GM12878 (cell line): ENCODE data around the gene COMMD10. TPM values are rescaled to one million over a fixed set of nuclear protein-coding genes. Genes with fewer than 3 reads are reported as not detected.

ENCODE experiments used
- ATAC-seq: fragments of 200-7000 bp; cut with Tn5 transposase; 3 replicates; pipeline ENCODE4 v1.9.1; 2020; ENCODE audit warnings: mild to moderate bottlenecking, moderate library complexity
- BruUV-seq: library from RNA; stranded (reverse); fragments of 400-500 nt; replicated peaks from 2 replicates; lab custom pipeline; 2021; lab: Mats Ljungman, UMichigan
- CTCF ChIA-PET: fragments of 300-600 bp; sonication (Branson Sonifier 250); formaldehyde crosslinking; extraction: SDS; loops from one replicate; lab custom pipeline; 2021; ENCODE audit warnings: inconsistent platforms; lab: Yijun Ruan, JAX
- POLR2A ChIA-PET: fragments of 350-600 bp; formaldehyde crosslinking; extraction: SDS; loops from one replicate; lab custom pipeline; 2021; ENCODE audit warnings: inconsistent platforms; lab: Charles Lee
- RAD21 ChIA-PET: fragments of 300-600 bp; sonication (Branson Sonifier 250); formaldehyde crosslinking; loops from one replicate; lab custom pipeline; 2023; ENCODE audit warnings: antibody characterized with exemption; ENCODE audit not compliant: unreplicated experiment; lab: Charles Lee
- SMC1A ChIA-PET: fragments of 300-600 bp; sonication (Branson Sonifier 250); formaldehyde crosslinking; loops from one replicate; lab custom pipeline; 2023; ENCODE audit not compliant: unreplicated experiment, uncharacterized antibody; lab: Charles Lee
- DNase-seq: peaks from one replicate; pipeline ENCODE4 v3.0.0-alpha.2; 2011; ENCODE audit warnings: low read depth, low spot score
- FAIRE-seq: peaks from 3 replicates; lab custom pipeline; 2011; peaks lifted over from hg19 to GRCh38; lab: Jason Lieb, UNC
- H2AFZ ChIP-seq: 2 replicates; pipeline ENCODE4 v1.6.0; 2011; ENCODE audit warnings: low read depth, low read length, control low read depth; ENCODE audit not compliant: control insufficient read depth
- H3K27ac ChIP-seq: 2 replicates; pipeline ENCODE4 v1.5.1; 2011; ENCODE audit warnings: control low read depth; ENCODE audit not compliant: control insufficient read depth, insufficient read depth
- H3K27me3 ChIP-seq, 2 experiments: replicated peaks in 1 of 2; 2 replicates each; pipeline versions ENCODE4 v1.6.0 to v1.6.1; 2011; ENCODE audit warnings: low read length in 1 of 2; ENCODE audit not compliant: control insufficient read depth in 2 of 2, insufficient read depth in 2 of 2
- H3K36me3 ChIP-seq, 2 experiments: 2 replicates each; pipeline ENCODE4 v1.5.1; 2011; ENCODE audit warnings: low read length in 1 of 2; ENCODE audit not compliant: control insufficient read depth in 2 of 2, insufficient read depth in 2 of 2
- H3K4me1 ChIP-seq: 2 replicates; pipeline ENCODE4 v1.6.1; 2011; ENCODE audit warnings: mild to moderate bottlenecking, low read length, moderate library complexity, mixed read lengths; ENCODE audit not compliant: control insufficient read depth, insufficient read depth
- H3K4me2 ChIP-seq: 2 replicates; pipeline ENCODE4 v1.6.0; 2011; ENCODE audit warnings: control low read depth; ENCODE audit not compliant: control insufficient read depth, insufficient read depth
- H3K4me3 ChIP-seq: fragments of 200-600 bp; sonication (generic); 2 replicates; pipeline ENCODE4 v1.5.1; 2016
- H3K79me2 ChIP-seq: 2 replicates; pipeline ENCODE4 v1.6.0; 2011; ENCODE audit warnings: low read length; ENCODE audit not compliant: control insufficient read depth, insufficient read depth
- H3K9ac ChIP-seq: 2 replicates; pipeline ENCODE4 v1.8.0; 2011; ENCODE audit warnings: low read length, control low read depth, mixed read lengths; ENCODE audit not compliant: control insufficient read depth, insufficient read depth
- H3K9me3 ChIP-seq: replicated peaks from 3 replicates; pipeline ENCODE4 v1.5.1; 2011; ENCODE audit warnings: mild to moderate bottlenecking, low read length; ENCODE audit not compliant: control insufficient read depth, insufficient read depth
- H4K20me1 ChIP-seq: 2 replicates; pipeline ENCODE4 v1.6.0; 2011; ENCODE audit not compliant: control insufficient read depth, insufficient read depth
- CBFB ChIP-seq: IDR thresholded peaks from 2 replicates; pipeline ENCODE4 v1.6.1; 2016; ENCODE audit warnings: antibody characterized with exemption, low read depth
- CHD2 ChIP-seq: IDR thresholded peaks from 2 replicates; pipeline ENCODE4 v1.6.1; 2011; ENCODE audit warnings: low read depth, low read length, improper control_type of control experiment, borderline replicate concordance
- EED ChIP-seq: sonication (generic); IDR thresholded peaks from 2 replicates; pipeline ENCODE4 v1.6.1; 2016; ENCODE audit warnings: antibody characterized with exemption, low read depth
- FOXM1 ChIP-seq: IDR thresholded peaks from 2 replicates; pipeline ENCODE4 v1.6.1; 2012; ENCODE audit warnings: low read depth, mild to moderate bottlenecking, inconsistent platforms, low read length, moderate library complexity
- HCFC1 ChIP-seq: fragments of 150-350 bp; IDR thresholded peaks from 2 replicates; pipeline ENCODE4 v1.6.1; 2014; ENCODE audit warnings: low read length
- IRF4 ChIP-seq: IDR thresholded peaks from 2 replicates; pipeline ENCODE4 v1.6.1; 2011; ENCODE audit warnings: low read depth, low read length
- JUNB ChIP-seq: IDR thresholded peaks from 2 replicates; pipeline ENCODE4 v1.6.1; 2016; ENCODE audit warnings: antibody characterized with exemption, mild to moderate bottlenecking
- KLF5 ChIP-seq: fragments of 450-650 bp; IDR thresholded peaks from 2 replicates; pipeline ENCODE4 v1.6.1; 2014; ENCODE audit warnings: mild to moderate bottlenecking; ENCODE audit not compliant: partially characterized antibody
- NRF1 ChIP-seq: conservative IDR thresholded peaks from 2 replicates; pipeline ENCODE4 v1.6.1; 2011; ENCODE audit warnings: mild to moderate bottlenecking, low read depth, low read length, improper control_type of control experiment
- RAD51 ChIP-seq: fragments of 450-650 bp; IDR thresholded peaks from 2 replicates; pipeline ENCODE4 v1.6.1; 2016; ENCODE audit warnings: moderate library complexity, mild to moderate bottlenecking, inconsistent platforms
- SMAD5 ChIP-seq: IDR thresholded peaks from 2 replicates; pipeline ENCODE4 v1.6.1; 2016; ENCODE audit warnings: antibody characterized with exemption, low read depth
- SMARCA5 ChIP-seq: fragments of 450-650 bp; IDR thresholded peaks from 2 replicates; pipeline ENCODE4 v1.6.1; 2017; ENCODE audit warnings: mild to moderate bottlenecking
- STAT3 ChIP-seq: IDR thresholded peaks from 2 replicates; pipeline ENCODE4 v1.6.1; 2011; ENCODE audit warnings: low read depth, low read length, improper control_type of control experiment
- WGBS: methylation state at CpG from one replicate; pipeline ENCODE4 v1.1.6; 2016; ENCODE audit warnings: low lambda C conversion rate; ENCODE audit not compliant: insufficient replicate concordance, insufficient coverage; ENCODE audit errors: missing lambda C conversion rate; 5-methylcytosine and 5-hydroxymethylcytosine counted together
- in situ Hi-C: fragments of 300-500 bp; cut with MboI; formaldehyde crosslinking; loops from 9 replicates; pipeline ENCODE4 v1.14.3; 2018; ENCODE audit warnings: mixed read lengths
- intact Hi-C: fragments of 100-400 bp; cut with micrococcal nuclease; formaldehyde crosslinking; loops from one replicate; pipeline ENCODE4 v1.14.2; 2022; ENCODE audit not compliant: unreplicated experiment
- polyA plus RNA-seq, 11 experiments: library from polyadenylated mRNA; depleted of rRNA in 4 of 11; unstranded in 6 of 11; stranded (reverse) in 5 of 11; fragments of >200 nt; fragmentation: Nextera tagmentation in 4 of 11; fragmentation: Illumina TruSeq in 1 of 11; extraction: Ambion mirVana in 4 of 11; extraction: Trizol in 1 of 11; gene quantifications; 1 replicate in 1 of 11; 2 replicates in 10 of 11; pipeline versions ENCODE4 v1.2.1 to v1.2.3, GENCODE V29; 2011 to 2016; ENCODE audit warnings: inconsistent platforms in 2 of 11, missing spikeins in 2 of 11, low read depth in 1 of 11
- total RNA-seq, 4 experiments: library from RNA; depleted of rRNA in 3 of 4; stranded (reverse); fragments of >200 nt in 3 of 4; fragmentation: Illumina TruSeq in 1 of 4; extraction: Trizol in 1 of 4; gene quantifications; 2 replicates each; pipeline versions ENCODE4 v1.2.1 to v1.2.3, GENCODE V29; 2013 to 2021
- TF ChIP-seq, protein P1 (sequence below): fragments of 450-650 bp; IDR thresholded peaks from 2 replicates; pipeline ENCODE4 v1.6.1; 2017; ENCODE audit warnings: antibody characterized with exemption, mild to moderate bottlenecking, moderate library complexity
- TF ChIP-seq, protein P2 (sequence below), 3 experiments: IDR thresholded peaks in 2 of 3; conservative IDR thresholded peaks in 1 of 3; 2 replicates each; pipeline ENCODE4 v1.5.1; 2011; ENCODE audit warnings: low read depth in 3 of 3, low read length in 3 of 3, mild to moderate bottlenecking in 3 of 3, control low read depth in 2 of 3, moderate library complexity in 2 of 3, inconsistent platforms in 1 of 3, mixed read lengths in 1 of 3; ENCODE audit not compliant: control insufficient read depth in 2 of 3, insufficient read depth in 1 of 3; ENCODE audit errors: extremely low read depth in 1 of 3
- TF ChIP-seq, protein P3 (sequence below): fragments of 450-650 bp; IDR thresholded peaks from 2 replicates; pipeline ENCODE4 v1.6.1; 2018; ENCODE audit warnings: borderline replicate concordance, mild to moderate bottlenecking; ENCODE audit not compliant: partially characterized antibody

The COMMD10 gene
- total and polyA plus RNA-seq, 10 of the 15 experiments (the other 5 are each of a cell fraction or from before 2014, with no cell fraction given) = 19.6 to 98.7 (median 28.0) TPM

DNA sequence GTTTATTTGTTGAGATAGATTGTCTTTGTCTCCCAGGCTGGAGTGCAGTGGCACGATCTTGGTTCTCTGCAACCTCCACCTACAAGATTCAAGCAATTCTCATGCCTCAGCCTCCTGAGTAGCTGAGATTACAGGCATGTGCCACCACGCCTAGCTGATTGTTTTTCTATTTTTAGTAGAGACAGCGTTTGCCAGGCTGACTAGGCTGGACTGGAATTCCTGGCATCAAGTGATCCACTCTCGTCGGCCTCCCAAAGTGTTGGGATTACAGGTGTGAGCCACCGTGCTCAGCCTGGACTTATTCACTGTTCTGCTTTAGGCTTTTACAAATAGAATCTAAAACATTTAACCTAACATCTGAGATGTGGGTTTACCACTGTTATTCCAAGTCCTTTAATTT is 91.3 kb downstream of the COMMD10 start (continued):
- TF ChIP-seq, protein P1, sequence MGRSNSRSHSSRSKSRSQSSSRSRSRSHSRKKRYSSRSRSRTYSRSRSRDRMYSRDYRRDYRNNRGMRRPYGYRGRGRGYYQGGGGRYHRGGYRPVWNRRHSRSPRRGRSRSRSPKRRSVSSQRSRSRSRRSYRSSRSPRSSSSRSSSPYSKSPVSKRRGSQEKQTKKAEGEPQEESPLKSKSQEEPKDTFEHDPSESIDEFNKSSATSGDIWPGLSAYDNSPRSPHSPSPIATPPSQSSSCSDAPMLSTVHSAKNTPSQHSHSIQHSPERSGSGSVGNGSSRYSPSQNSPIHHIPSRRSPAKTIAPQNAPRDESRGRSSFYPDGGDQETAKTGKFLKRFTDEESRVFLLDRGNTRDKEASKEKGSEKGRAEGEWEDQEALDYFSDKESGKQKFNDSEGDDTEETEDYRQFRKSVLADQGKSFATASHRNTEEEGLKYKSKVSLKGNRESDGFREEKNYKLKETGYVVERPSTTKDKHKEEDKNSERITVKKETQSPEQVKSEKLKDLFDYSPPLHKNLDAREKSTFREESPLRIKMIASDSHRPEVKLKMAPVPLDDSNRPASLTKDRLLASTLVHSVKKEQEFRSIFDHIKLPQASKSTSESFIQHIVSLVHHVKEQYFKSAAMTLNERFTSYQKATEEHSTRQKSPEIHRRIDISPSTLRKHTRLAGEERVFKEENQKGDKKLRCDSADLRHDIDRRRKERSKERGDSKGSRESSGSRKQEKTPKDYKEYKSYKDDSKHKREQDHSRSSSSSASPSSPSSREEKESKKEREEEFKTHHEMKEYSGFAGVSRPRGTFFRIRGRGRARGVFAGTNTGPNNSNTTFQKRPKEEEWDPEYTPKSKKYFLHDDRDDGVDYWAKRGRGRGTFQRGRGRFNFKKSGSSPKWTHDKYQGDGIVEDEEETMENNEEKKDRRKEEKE = no peak
- TF ChIP-seq CHD2 = no peak
- TF ChIP-seq, protein P2, sequence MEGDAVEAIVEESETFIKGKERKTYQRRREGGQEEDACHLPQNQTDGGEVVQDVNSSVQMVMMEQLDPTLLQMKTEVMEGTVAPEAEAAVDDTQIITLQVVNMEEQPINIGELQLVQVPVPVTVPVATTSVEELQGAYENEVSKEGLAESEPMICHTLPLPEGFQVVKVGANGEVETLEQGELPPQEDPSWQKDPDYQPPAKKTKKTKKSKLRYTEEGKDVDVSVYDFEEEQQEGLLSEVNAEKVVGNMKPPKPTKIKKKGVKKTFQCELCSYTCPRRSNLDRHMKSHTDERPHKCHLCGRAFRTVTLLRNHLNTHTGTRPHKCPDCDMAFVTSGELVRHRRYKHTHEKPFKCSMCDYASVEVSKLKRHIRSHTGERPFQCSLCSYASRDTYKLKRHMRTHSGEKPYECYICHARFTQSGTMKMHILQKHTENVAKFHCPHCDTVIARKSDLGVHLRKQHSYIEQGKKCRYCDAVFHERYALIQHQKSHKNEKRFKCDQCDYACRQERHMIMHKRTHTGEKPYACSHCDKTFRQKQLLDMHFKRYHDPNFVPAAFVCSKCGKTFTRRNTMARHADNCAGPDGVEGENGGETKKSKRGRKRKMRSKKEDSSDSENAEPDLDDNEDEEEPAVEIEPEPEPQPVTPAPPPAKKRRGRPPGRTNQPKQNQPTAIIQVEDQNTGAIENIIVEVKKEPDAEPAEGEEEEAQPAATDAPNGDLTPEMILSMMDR (IDR thresholded peaks at IDR 0.05 in 2 of 3, conservative IDR thresholded peaks at IDR 0.05 in 1 of 3; ENCODE audit: control insufficient read depth in 2 of 3, extremely low read depth in 1 of 3, insufficient read depth in 1 of 3, low read depth in 3 of 3, low read length in 3 of 3) = no peak

DNA sequence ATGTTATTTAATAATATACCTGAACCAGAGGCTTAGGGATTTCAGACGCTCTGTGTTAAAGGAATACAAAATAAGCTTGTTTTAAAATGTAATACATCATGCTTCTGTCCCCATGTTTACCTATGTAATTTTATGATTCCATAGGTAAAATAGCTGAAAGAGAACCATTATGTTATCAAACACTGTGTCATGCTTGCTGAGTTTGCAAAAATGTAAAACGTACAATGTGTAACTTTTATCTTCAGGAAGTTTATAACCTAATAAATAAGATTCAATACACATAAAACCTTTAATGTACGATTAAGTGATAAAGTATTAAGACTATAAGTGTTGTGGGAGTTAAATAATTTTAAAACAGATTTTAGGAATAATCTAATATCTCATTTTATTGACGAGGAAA is 94.1 kb downstream of the COMMD10 start:
- Histone ChIP-seq H2AFZ (no peak overlapping the region), H3K4me1 (no peaks in the 10 kb centered on the region), H3K9ac (no peak overlapping the region), H3K27ac (no peak overlapping the region), H3K4me3 (no peak overlapping the region), H4K20me1 (no peaks in the 10 kb centered on the region), H3K27me3 (no peaks in the 10 kb centered on the region), H3K79me2 (no peaks in the 10 kb centered on the region), H3K9me3 (no peaks in the 10 kb centered on the region), H3K4me2 (no peak overlapping the region)
- ChIA-PET SMC1A (no interaction called here), POLR2A (no interaction called here), RAD21 (no interaction called here), CTCF (no interaction called here)
- intact Hi-C loops (no loop called here), in situ Hi-C loops (no loop called here)
- DNase-seq (no peak), FAIRE-seq (no peak), ATAC-seq (no peak)
- no TSS peak for BruUV-seq
- WGBS = 97% methylated on average over 4 of the region's 4 CpGs
- TF ChIP-seq KLF5 = no peak
- TF ChIP-seq, protein P3, sequence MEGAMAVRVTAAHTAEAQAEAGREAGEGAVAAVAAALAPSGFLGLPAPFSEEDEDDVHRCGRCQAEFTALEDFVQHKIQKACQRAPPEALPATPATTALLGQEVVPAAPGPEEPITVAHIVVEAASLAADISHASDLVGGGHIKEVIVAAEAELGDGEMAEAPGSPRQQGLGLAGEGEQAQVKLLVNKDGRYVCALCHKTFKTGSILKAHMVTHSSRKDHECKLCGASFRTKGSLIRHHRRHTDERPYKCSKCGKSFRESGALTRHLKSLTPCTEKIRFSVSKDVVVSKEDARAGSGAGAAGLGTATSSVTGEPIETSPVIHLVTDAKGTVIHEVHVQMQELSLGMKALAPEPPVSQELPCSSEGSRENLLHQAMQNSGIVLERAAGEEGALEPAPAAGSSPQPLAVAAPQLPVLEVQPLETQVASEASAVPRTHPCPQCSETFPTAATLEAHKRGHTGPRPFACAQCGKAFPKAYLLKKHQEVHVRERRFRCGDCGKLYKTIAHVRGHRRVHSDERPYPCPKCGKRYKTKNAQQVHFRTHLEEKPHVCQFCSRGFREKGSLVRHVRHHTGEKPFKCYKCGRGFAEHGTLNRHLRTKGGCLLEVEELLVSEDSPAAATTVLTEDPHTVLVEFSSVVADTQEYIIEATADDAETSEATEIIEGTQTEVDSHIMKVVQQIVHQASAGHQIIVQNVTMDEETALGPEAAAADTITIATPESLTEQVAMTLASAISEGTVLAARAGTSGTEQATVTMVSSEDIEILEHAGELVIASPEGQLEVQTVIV = no peak
- TF ChIP-seq IRF4 = no peak
- no peak for TF ChIP-seq JUNB
- TF ChIP-seq RAD51 = no peak
- no peak for TF ChIP-seq CBFB
- TF ChIP-seq SMAD5 = no peak
- TF ChIP-seq EED = no peak
- no peak for TF ChIP-seq HCFC1
- TF ChIP-seq SMARCA5 = no peak
- TF ChIP-seq NRF1 = no peak
- no peak for TF ChIP-seq STAT3
- TF ChIP-seq FOXM1 = no peak
- TF ChIP-seq, all 136 proteins: peak for 0
- H3K36me3 ChIP-seq = no peaks in the 10 kb centered on the region
